SKM-1 (cell line): ENCODE data around the gene YARS2.
"Not testable (repeated sequence)": the region's sequence is repeated elsewhere in the genome, so short reads cannot be mapped to it uniquely, and the experiment has no call there.

Experiments used
- DNase-seq: peaks from one replicate; lab custom pipeline; 2025; ENCODE audit not compliant: unreplicated experiment; lab: John Stamatoyannopoulos, UW

YARS2 gene

GRCh38 chr12:32753605-32754004, 2.1 kb downstream of the YARS2 start:
- no peak for DNase-seq

- no peak for DNase-seq
Observed at GRCh38 chr12:32743264-32743663, 12.4 kb downstream of the YARS2 start.

DNA sequence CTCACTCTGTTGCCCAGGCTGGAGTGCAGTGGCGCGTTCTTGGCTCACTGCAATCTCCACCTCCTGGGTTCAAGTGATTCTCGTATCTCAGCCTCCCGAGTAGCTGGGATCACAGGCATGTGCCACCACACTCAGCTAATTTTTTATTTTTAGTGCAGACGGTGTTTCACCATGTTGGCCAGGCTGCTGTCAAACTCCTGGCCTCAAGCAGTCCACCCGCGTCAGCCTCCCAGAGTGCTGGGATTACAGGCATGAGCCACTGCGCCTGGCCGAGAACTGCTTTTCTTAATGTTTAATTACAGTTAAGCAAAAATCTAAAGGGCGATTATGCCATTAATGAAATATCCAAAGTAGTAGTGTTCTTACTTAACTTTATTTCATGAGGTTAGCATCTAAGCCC, 13.6 kb downstream of the YARS2 start:
- no peak for DNase-seq

- DNase-seq, result no peak
Observed at GRCh38 chr12:32739279-32739678, 16.4 kb downstream of the YARS2 start.

- no peak for DNase-seq
Observed at GRCh38 chr12:32737715-32738114, 18.0 kb downstream of the YARS2 start.

DNA sequence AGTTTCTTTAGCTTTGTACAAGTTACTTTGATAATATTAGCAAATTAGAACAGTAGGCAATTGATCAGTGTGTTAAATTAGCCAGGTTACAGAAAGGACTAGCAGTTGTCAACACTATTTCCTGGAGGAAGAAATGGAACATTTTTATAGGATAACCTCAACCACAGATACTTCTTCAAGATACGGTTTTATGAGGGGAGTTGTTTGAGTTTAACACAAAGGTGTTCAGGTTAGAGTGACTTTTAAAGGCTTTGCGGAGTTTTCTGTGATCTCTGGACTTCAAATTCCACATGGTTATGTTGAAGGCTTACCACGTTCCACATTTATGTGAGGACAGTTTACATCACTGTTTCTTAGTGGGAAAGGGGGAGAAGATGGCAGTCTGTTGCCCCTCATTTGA, 19.3 kb downstream of the YARS2 start:
- no peak for DNase-seq

DNA sequence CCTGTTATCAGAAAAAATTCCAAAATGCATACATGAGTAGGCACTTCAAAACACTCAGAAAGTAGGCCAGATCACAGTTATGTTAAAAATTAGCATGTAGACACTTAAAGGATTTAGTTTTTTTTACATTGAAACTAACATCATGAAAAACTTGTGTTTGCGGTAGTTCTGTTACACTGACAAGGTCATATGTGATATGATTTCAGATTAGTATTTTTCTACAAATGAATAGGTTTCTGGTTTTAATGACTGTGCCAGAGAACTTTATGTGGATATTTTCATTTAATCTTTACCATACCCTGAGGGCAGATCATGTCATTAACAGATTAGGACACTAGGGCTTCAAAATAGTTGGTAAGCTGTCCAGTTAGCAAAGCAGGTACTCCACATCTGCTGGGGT, 20.7 kb downstream of the YARS2 start:
- DNase-seq, result no peak

GRCh38 chr12:32727237-32727636, 28.5 kb downstream of the YARS2 start:
- no peak for DNase-seq

DNA sequence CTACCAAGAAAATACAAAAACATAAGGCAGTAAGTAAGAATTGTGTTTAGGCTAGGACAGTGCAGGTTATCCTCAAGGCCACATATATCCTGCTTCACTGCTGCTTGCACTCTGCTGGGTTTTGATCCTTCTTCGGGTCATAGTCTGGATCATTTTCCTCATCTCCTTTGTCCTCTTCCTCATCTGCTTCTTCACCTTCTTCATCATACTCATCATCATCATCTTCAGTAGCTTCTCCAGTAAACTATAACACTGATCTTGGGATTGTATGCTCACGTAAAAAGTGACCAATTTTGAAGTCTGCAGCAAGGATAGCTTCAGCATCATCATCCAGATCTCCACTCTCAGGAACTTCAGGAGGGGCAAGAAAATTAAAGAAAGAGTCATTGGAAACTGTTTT, 29.4 kb downstream of the YARS2 start:
- DNase-seq, result no peak

- DNase-seq, result not testable (repeated sequence)
Observed at GRCh38 chr12:32725308-32725707, 30.4 kb downstream of the YARS2 start.

DNA sequence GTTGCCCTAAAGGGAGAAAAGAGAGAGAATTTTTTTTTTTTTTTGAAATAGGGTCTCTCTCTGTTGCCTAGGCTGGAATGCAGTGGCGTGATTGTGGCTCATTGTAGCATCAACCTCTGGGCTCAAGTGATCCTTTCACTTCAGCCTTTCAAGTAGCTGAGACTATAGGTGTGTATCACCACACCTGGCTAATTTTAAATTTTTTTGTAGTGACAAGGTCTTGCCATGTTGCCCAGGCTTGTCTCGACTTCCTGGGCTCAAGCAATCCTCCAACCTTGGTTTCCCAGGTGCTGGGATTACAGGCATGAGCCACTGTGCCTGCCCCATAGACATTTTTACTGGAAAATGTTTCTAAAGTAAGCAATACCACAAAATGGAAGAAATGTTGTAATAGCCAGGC, 36.8 kb downstream of the YARS2 start:
- DNase-seq, result no peak

DNA sequence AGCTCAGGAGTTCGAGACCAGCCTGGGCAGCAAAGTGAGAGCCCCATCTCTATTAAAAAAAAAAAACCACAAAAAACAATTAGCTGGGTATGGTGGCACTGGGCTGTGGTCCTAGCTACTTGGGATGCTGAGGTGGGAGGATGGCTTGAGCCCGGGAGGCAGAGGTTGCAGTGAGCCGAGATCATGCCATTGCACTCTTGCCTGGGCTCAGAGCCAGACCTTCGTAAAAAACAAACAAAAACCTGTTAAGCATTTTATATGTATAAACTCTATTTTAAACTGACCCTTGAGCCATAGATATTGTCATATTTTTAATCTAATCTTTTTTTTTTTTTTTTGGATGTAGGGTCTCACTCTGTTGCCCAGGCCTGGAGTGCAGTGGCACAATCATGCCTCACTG, 40.9 kb downstream of the YARS2 start:
- DNase-seq, result no peak

DNA sequence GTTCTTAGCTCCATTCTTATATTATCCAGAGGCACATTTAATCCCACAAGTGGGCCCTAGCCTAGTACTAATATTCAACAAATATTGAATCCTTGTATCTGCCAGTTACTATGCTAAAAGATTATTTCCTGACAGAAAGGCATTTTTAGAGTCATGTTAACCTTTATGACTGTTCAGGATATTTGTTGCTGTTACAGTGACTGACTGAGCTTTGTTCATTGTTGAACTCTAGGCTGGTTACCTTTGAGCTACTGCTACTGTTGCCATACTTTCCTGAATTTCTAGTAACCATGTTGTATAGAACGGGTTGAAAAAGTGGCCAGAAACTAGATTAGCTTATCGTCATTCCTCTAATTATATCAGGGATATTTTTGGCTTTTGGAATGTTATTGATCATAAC, 46.8 kb downstream of the YARS2 start:
- no peak for DNase-seq

DNA sequence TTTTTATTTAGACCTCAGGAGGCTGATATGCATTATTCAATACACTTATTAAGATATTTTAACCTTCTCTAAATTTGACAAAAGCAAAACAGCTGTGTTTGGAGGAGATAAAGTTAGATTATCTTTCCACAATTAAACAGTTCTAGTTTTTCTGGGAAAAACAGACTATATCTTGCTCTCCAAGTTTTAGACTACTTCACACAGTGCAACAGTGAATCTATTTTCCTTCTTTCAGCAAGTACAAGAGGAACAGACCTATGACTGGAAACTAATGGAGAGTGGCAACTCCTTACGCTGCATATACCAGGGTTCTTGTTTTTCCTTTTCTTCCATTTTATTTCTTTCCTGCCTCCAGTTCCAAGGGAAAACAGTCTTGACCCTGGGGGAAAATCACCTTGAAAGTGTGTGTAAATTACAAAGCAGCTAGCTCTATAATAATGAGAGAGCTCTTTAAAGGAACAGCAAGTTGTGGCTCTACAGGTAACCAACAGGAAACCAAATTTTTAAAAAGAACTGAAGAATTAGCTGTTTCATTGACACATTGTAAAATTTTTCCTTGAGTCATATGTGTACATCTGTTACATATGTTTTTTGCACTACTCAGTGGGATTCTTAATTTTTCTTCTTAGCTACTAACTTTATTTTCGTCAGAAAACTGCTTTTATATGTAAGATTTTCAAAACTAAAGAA, 49.2 kb downstream of the YARS2 start:
- no peak for DNase-seq

- DNase-seq, result no peak
Observed at GRCh38 chr12:32705783-32706182, 49.9 kb downstream of the YARS2 start.

GRCh38 chr12:32702946-32703345, 52.8 kb downstream of the YARS2 start:
- DNase-seq, result no peak

DNA sequence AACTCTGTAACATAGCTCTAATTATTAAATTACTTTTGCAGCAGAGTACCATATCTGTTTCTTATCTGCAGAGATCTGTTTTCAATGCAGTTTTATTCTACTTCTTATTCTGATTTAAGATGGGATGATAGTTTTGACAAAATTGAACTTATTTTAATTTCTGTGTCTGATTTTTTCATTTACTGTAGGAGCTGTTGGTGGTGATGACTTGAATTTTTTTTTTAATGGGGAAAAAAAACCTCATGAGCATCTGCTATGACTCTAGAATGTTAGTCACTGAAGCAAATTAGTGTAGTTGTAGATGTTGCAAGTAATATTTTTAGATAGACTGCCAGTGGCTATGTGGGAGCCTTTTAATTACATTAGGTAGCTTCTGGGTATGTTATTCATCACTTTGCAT, 53.2 kb downstream of the YARS2 start:
- no peak for DNase-seq

DNA sequence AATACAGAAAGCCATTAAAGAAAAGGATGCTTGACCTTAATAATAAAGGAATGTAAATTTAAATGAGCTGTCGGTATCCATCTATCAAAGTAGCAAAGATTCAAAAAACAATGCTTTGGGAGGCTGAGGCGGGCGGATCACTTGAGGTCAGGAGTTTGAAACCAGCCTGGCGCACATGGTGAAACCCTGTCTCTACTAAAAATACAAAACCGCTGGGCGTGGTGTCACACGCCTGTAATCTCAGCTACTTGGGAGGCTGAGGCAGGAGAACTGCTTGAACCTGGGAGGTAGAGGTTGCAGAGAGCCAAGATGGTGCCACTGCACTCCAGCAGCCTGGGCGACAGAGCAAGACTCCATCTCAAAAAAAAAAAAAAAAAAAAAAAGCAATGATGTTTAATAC, 56.3 kb downstream of the YARS2 start:
- DNase-seq, result not testable (repeated sequence)

- DNase-seq, result no peak
Observed at GRCh38 chr12:32698285-32698684, 57.4 kb downstream of the YARS2 start.

GRCh38 chr12:32697445-32697844, 58.3 kb downstream of the YARS2 start:
- no peak for DNase-seq
